ENCODE results near the gene ZNF302.
"Not testable (repeated sequence)": the region's sequence is repeated elsewhere in the genome, so short reads cannot be mapped to it uniquely, and the experiment has no call there.

ZNF302 gene

DNA sequence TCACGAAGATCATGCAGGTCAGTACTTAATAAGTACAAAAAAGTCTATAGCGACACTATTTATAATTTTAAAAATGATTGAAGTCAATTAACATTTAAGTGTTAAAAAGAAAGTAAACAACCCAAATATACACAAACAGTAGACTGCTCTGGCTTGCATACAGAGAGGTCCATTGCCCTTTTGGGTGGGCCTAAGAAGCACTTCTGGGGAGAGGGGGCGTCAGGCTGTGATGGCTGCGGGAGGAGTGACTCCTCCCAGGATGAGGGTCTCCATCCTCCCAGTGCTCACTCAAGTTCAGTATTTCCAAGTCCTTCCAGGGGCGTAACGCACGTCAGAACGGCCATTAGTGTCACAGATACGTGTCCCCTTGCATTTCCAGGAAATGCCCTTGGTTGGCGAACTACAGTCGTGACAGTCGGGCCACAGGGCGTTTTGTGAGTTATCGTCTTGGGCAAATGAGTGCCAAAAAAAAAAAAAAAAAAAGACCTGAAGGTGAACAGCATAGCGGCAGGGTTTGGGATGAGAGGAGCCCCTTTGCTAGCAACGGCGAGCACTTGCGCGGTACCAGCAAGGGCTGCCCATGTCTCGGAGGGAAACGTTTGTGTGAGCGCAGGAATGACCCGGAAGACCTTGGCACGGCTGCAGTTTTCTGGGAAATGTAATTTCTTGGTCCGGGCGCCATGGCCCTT lies 637 bp upstream of the ZNF302 start, which contains the start of gene SCGB2B2:
TSS of gene SCGB2B2 (minus strand) at position 463 of the 689 bp plus-strand sequence. CDS start 82,596 bp downstream, outside the sequence.
- peak within 1 kb of the TSS; percentile 74 for H3K4me3 ChIP-seq (ENCODE audit: low read depth, low read length)
- DNase-seq (ENCODE audit: low read depth) = peak; percentile 78
- TF ChIP-seq MYC (IDR thresholded peaks at IDR 0.05; ENCODE audit: low read depth, low read length) = no peak

DNA sequence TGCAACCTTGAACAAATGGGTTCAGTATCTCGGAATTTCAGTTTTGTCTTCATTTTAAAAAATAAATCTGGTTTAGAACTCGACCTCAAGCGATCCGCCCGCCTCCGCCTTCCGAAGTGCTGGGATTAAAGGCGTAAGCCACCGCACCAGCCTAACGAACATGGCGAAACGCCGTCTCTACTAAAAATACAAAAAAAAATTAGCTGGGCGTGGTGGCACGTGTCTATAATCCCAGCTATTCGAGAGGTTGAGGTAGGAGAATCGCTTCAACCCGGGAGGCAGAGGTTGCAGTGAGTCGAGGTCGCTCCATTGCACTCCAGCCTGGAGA lies 571 bp downstream of the ZNF302 start:
- peak overlapping the region; percentile 74 for H3K4me3 ChIP-seq (ENCODE audit: low read depth, low read length)
- TF ChIP-seq, protein P1, sequence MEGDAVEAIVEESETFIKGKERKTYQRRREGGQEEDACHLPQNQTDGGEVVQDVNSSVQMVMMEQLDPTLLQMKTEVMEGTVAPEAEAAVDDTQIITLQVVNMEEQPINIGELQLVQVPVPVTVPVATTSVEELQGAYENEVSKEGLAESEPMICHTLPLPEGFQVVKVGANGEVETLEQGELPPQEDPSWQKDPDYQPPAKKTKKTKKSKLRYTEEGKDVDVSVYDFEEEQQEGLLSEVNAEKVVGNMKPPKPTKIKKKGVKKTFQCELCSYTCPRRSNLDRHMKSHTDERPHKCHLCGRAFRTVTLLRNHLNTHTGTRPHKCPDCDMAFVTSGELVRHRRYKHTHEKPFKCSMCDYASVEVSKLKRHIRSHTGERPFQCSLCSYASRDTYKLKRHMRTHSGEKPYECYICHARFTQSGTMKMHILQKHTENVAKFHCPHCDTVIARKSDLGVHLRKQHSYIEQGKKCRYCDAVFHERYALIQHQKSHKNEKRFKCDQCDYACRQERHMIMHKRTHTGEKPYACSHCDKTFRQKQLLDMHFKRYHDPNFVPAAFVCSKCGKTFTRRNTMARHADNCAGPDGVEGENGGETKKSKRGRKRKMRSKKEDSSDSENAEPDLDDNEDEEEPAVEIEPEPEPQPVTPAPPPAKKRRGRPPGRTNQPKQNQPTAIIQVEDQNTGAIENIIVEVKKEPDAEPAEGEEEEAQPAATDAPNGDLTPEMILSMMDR (IDR thresholded peaks at IDR 0.05; ENCODE audit: low read depth, low read length) = no peak
- TF ChIP-seq, protein P2, sequence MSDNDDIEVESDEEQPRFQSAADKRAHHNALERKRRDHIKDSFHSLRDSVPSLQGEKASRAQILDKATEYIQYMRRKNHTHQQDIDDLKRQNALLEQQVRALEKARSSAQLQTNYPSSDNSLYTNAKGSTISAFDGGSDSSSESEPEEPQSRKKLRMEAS (IDR thresholded peaks at IDR 0.05; ENCODE audit: low read depth, low read length) = no peak
- TF ChIP-seq POLR2A (IDR thresholded peaks at IDR 0.05; ENCODE audit: extremely low read depth, insufficient read length) (no peak), MYC (IDR thresholded peaks at IDR 0.05; ENCODE audit: low read depth, low read length) (no peak)
- no peak for DNase-seq (ENCODE audit: low read depth)

DNA sequence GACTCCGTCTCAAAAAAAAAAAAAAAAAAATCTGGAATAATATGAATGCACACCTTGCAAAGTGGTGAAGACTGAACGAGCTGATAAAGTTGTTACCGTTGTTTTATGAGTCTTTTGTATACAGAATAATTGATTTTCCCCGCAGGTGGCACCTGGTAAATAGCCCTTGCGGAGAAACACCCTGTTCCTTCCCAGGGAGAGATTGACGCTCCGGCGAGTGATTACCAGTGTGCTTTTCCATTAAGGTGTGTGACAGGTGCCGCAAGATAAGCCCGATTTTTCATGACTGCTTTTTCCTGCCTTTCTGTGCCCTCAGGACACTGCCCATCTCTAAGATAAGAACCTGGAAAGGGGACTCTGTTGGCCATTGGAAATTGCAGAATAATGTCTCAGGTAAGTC lies 943 bp downstream of the ZNF302 start:
- peak overlapping the region; percentile 74 for H3K4me3 ChIP-seq (ENCODE audit: low read depth, low read length)
- TF ChIP-seq, protein P1 (IDR thresholded peaks at IDR 0.05; ENCODE audit: low read depth, low read length) = no peak
- TF ChIP-seq POLR2A (IDR thresholded peaks at IDR 0.05; ENCODE audit: extremely low read depth, insufficient read length) = no peak
- TF ChIP-seq, protein P2 (IDR thresholded peaks at IDR 0.05; ENCODE audit: low read depth, low read length) = no peak
- no peak for TF ChIP-seq MYC (IDR thresholded peaks at IDR 0.05; ENCODE audit: low read depth, low read length)
- DNase-seq (ENCODE audit: low read depth) = no peak

DNA sequence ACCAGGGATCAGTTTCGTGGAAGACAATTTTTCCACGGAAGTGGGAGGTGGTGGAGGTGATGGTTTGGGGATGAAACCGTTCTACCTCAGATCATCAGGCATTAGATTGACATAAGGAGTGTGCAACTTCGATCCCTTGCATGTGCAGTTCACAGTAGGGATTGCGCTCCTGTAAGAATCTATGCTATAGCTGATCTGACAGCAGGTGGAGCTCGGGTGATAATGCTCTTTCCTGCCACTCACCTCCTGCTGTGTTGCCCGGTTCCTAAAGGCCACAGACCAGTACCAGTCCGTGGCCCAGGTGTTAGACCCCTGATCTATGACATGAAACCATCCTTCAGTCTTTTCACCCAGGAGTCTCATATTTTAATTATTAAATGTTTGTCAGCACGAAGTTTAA lies 4.0 kb downstream of the ZNF302 start:
- TF ChIP-seq POLR2A (IDR thresholded peaks at IDR 0.05; ENCODE audit: extremely low read depth, insufficient read length) = no peak
- TF ChIP-seq, protein P2 (IDR thresholded peaks at IDR 0.05; ENCODE audit: low read depth, low read length) = no peak
- no peak for TF ChIP-seq MYC (IDR thresholded peaks at IDR 0.05; ENCODE audit: low read depth, low read length)
- TF ChIP-seq, protein P1 (IDR thresholded peaks at IDR 0.05; ENCODE audit: low read depth, low read length) = no peak
- no peak for DNase-seq (ENCODE audit: low read depth)

DNA sequence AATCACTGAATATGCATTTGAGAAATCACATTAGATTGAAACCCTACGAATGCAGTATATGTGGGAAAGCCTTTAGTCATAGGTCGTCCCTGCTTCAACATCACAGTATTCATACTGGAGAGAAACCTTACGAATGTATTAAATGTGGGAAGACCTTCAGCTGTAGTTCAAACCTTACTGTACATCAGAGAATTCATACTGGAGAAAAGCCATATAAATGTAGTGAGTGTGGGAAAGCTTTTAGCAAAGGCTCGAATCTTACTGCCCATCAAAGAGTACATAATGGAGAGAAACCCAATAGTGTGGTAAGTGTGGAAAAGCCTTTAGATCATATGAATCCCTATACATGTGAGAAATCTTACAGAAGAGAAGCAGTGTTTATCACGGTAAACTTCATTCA lies 7.8 kb downstream of the ZNF302 start:
- H3K4me3 ChIP-seq (ENCODE audit: low read depth, low read length); DNase-seq (ENCODE audit: low read depth): not testable (repeated sequence)

More for the DNA sequence above, 4.0 kb downstream of the ZNF302 start:
- H3K4me3 ChIP-seq (ENCODE audit: low read depth, low read length) = no peak overlapping the region

DNA sequence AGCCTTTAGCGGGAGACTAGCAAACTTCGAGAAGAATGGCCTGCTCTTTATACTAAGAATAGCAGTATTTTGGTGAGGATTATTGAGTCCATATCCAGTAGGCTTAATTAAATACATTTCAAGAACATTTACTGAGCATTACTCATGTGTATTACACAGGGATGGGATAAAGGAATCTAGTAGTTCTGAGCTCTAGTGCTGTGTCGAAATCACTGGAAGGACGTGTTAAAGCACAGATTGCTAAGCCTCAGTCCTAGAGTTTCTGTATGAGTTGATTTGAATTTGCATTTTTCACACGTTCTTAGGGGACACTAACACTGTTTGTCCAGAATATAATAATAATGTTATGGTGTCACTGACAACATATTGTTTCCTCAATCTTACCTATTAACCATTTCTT lies 9.0 kb downstream of the ZNF302 start:
- DNase-seq (ENCODE audit: low read depth) = no peak
- H3K4me3 ChIP-seq (ENCODE audit: low read depth, low read length) = no peak overlapping the region
- TF ChIP-seq MYC (IDR thresholded peaks at IDR 0.05; ENCODE audit: low read depth, low read length) (no peak), POLR2A (IDR thresholded peaks at IDR 0.05; ENCODE audit: extremely low read depth, insufficient read length) (no peak)
- TF ChIP-seq, protein P1 (IDR thresholded peaks at IDR 0.05; ENCODE audit: low read depth, low read length) = no peak
- TF ChIP-seq, protein P2 (IDR thresholded peaks at IDR 0.05; ENCODE audit: low read depth, low read length) = no peak

DNA sequence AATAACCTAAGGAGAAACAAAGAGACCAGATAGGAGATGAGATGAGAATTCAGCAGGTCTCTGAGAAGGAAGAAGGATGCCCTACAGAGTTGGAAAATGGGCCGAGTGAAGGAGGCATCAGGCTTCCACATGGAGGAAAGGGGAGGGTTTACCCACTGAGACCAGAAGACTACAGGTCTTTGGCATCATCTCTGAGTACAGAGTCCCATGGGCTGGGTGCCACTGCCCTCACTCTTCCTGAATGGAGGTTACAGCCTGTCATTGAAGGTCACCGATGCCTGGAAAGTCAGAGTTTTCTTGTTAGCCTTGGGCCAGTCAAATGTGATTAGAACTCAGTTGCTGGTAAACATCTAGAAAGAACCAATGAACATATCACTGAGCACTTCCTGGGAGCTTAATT lies 9.9 kb downstream of the ZNF302 start:
- no peak for DNase-seq (ENCODE audit: low read depth)
- H3K4me3 ChIP-seq (ENCODE audit: low read depth, low read length) = no peak overlapping the region
- no peak for TF ChIP-seq POLR2A (IDR thresholded peaks at IDR 0.05; ENCODE audit: extremely low read depth, insufficient read length)
- TF ChIP-seq, protein P1 (IDR thresholded peaks at IDR 0.05; ENCODE audit: low read depth, low read length) = no peak
- TF ChIP-seq, protein P2 (IDR thresholded peaks at IDR 0.05; ENCODE audit: low read depth, low read length) = no peak
- TF ChIP-seq MYC (IDR thresholded peaks at IDR 0.05; ENCODE audit: low read depth, low read length) = no peak
